T-helper 2 cell (primary cell): ENCODE measurements around the gene ANGPT4.

Source experiments
- DNase-seq, 5 experiments: peaks; one replicate each; pipeline versions ENCODE4 v3.0.0 to v3.0.0-alpha.2; 2012 to 2022

ANGPT4 gene

GRCh38 chr20:939606-940005 lies 23.5 kb upstream of the ANGPT4 start:
- no peak for DNase-seq

DNA sequence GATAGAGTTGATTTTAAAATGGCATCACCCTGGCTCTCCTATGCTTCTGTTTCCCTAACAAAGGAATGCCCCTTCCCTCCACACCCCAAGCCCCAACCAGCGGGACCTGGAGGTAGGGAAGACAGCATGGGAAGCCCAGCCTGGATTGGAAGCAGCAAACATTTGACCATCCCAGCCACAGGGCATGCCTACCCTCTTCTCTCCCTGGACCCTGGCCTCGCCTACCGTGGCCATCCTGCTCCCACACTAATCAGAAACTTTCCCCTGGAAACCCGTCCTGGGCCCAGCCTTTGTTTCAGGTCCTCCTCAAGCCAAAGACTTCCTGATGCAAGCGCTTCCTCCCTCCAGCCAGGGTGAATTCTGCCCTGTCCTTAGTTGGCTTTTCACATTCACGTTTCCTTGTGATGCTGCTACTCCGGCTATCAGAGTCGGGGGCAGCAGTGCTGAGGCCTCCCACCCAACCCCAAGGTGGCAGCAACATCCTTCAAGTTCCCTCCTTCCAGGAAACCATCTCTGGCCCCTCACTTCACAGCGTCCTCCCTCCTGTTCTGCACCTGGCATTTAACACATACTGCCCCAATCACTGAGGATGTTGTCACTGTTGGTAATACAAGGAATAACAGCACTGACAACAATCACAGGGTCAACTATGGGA lies 18.2 kb upstream of the ANGPT4 start:
- no peak for DNase-seq

DNA sequence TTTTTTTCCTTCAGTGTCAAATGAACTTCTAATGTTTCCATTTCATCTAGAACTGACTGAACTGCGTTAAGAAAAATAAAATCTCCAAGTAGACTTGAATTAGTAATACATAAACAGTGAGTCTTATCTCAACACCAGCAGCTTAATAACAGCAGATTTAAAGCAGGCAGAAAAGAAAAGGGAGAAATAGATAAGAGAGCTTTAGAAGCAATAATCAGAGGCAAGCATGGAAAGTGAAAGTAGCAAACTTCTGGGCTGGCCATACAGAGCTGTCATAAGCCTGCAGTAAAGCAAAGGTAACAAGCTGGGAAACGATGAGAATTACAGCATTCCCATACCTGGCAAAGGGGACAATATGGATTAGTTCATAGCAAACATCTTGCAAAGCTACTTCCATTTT lies 16.9 kb upstream of the ANGPT4 start:
- no peak for DNase-seq

DNA sequence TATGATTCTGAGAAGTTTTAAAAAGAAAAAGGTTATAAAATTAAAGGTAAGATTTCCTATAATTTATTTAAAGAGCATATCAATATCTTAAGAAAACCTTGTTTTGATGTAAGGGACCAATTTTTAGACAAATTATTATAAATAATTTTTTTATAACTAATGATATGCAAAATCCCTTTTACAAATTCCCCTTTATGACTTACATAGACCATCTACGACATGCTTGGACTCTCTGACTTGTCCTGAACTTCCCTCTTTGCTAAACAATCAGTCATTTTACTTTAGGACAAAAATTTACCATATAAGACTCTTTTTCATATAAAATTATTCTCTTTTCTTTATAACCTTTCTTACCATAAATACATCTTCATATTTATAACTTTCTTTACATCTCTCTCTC lies 15.3 kb upstream of the ANGPT4 start:
- no peak for DNase-seq

- DNase-seq = no peak
Measured at GRCh38 chr20:926670-927069, 10.5 kb upstream of the ANGPT4 start.

GRCh38 chr20:925516-925915 lies 9.4 kb upstream of the ANGPT4 start:
- DNase-seq = no peak

GRCh38 chr20:924639-925038 lies 8.5 kb upstream of the ANGPT4 start:
- DNase-seq = no peak

GRCh38 chr20:922781-923180 lies 6.6 kb upstream of the ANGPT4 start:
- no peak for DNase-seq

GRCh38 chr20:921068-921467 lies 4.9 kb upstream of the ANGPT4 start:
- DNase-seq = no peak

- DNase-seq = no peak
Measured at GRCh38 chr20:920311-920710, 4.2 kb upstream of the ANGPT4 start.

- DNase-seq = no peak
Measured at GRCh38 chr20:919491-919916, 3.4 kb upstream of the ANGPT4 start.

DNA sequence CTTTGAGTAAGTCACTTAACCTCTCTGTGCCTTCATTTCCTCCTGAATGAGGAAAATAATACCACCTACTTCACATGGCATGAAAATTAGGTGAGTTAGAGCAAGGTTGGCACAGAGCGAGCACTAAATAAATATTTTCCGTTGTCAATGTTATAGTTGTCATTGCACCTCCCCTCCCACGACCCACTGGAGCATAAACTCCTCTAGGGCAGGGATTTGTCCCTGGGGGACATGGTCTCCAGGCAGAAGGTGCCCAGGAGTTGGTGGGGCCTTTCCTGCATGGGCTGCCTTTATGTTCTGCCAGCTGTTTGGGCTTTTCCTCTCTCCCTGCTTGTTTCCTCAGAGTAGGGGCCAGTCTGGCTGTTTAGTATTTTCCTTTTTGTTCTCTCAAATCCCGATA lies 1.3 kb upstream of the ANGPT4 start:
- DNase-seq = no peak

DNA sequence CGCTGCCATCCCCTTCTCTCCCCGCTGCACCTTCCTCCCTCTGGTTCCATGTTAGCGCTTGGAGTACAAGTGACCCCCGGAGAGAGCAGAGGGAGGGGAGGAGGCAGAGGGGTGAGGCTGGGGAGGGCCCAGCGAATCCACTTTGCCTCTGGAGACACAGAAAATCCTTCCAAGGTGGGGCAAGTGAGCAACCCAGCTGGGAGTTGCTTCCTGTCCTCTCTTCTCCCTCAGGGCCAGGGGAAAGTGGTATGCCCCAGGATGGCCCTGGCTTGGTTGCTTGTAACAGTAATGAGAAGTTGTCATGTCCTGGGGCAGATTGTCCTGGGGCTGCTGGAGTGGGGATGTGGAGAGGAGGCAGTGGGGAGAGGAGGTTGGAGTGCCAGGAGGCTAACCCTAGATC lies 691 bp upstream of the ANGPT4 start:
- DNase-seq = no peak

GRCh38 chr20:914727-915498 lies 1.2 kb downstream of the ANGPT4 start:
- DNase-seq = no peak

DNA sequence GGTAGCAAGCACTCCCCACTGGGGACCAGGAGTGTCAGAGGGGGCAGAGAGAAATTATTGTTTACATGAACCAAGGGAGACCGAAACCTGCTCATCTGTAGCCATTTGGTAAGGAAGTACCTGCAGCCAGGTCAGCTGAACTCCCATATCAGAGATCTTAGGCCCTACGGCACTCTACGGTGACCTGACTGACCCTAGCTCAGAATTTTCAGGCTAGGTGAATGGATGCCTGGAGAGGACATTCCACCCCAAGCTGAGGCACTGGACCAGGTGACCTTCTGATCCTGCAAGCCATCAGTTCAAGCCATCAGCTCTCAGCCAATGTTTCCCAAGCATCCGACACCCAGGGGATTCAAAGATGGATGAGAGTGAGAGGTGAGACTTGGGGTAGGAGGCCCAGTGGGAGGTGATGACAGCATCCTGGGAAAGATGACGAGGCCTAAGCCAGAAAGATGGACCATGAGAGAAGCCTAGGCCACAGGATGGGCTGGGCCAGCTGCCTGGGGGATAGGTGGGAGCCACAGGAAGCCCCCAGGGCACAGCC lies 2.8 kb downstream of the ANGPT4 start:
- no peak for DNase-seq

GRCh38 chr20:911882-912600 lies 4.1 kb downstream of the ANGPT4 start:
- no peak for DNase-seq

GRCh38 chr20:910870-911770 lies 5.0 kb downstream of the ANGPT4 start:
- no peak for DNase-seq

GRCh38 chr20:910132-910869 lies 5.8 kb downstream of the ANGPT4 start:
- no peak for DNase-seq

GRCh38 chr20:909641-910040 lies 6.5 kb downstream of the ANGPT4 start:
- DNase-seq = no peak

- no peak for DNase-seq
Measured at GRCh38 chr20:906703-907270, 9.3 kb downstream of the ANGPT4 start.

DNA sequence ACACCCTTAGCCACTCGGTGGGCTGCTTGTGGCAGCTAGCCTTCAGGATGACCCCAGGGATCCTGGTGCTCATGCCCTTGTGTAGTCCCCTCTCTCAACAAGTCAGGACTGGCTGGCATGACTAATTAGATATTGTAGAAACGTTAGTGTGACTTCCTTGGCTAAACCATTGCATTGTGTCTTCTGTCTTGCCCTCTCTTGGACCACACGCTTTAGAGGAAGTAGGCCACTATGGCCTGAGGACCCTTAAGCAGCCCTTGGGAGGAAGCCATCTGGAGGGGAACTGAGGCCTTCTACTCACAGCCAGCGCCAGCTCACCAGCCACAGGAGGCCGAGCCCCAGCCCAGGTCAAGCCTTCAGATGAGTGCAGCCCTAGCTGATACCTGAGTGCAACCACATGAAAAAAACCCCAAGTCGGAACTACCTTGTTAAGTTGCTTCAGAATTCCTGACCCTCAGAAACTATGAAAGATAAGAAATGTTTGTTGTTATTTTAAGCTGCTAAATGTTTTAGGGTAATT lies 10.1 kb downstream of the ANGPT4 start:
- DNase-seq = no peak
